Activated naive CD4-positive, alpha-beta T cell treated with anti-CD3 and anti-CD28 coated beads, Interleukin-2, amount 50 U/mL, for 24 hours (primary cell): Measurements from ENCODE around the gene ABCA3.
A peak's percentile ranks its signal among the peaks of the same experiment; 100 is the strongest.

Source experiments
- H3K27ac Mint-ChIP-seq: one replicate; pipeline ENCODE4 v1.8.0; 2021; ENCODE audit warnings: mild to moderate bottlenecking, mixed read lengths
- H3K27me3 Mint-ChIP-seq: one replicate; pipeline ENCODE4 v1.8.0; 2021; ENCODE audit warnings: mixed read lengths
- H3K36me3 Mint-ChIP-seq: one replicate; pipeline ENCODE4 v1.8.0; 2021; ENCODE audit warnings: mixed read lengths
- H3K4me1 Mint-ChIP-seq: one replicate; pipeline ENCODE4 v1.8.0; 2021; ENCODE audit warnings: mixed read lengths
- H3K4me3 Mint-ChIP-seq: one replicate; pipeline ENCODE4 v1.8.0; 2021; ENCODE audit warnings: mild to moderate bottlenecking, mixed read lengths
- H3K9me3 Mint-ChIP-seq: one replicate; pipeline ENCODE4 v1.8.0; 2021; ENCODE audit warnings: mixed read lengths

The ABCA3 gene

GRCh38 chr16:2365397-2366294 lies 25.1 kb upstream of the ABCA3 start:
- no peaks in the 10 kb centered on the region for H3K4me1 Mint-ChIP-seq
- H3K9me3 Mint-ChIP-seq = no peaks in the 10 kb centered on the region
- H3K4me3 Mint-ChIP-seq = no peak overlapping the region
- H3K27me3 Mint-ChIP-seq = peaks cover 21% of the 10 kb centered on the region
- no peaks in the 10 kb centered on the region for H3K36me3 Mint-ChIP-seq
- H3K27ac Mint-ChIP-seq = no peak overlapping the region

DNA sequence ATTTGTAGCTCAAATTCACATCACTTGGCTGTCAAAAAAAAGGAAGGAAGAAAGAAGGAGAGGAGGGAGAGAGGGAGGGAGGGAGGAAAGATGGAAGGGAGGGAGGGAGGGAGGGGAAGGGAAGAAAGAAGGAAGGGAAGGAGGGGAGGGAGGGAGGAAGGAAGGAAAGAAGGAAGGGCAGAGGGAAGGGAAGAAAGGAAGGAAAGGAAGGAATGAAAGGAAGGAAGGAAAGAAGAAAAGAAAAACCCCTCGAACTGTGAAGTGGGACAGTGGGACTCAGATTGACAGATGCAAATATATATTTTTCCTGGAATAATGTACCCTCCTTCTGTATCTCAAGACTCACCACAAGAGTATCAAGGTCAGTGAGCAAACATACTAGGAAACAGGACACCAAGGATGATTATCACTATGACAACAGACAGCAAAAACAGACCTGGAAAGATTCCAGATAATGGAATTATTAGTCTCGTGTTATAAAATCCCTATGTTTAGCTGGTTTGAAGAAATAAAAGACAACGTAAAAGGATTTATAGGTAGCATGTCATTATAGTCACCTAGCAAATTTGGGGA lies 24.2 kb upstream of the ABCA3 start:
- Mint-ChIP-seq H3K36me3 (no peaks in the 10 kb centered on the region), H3K27ac (no peak overlapping the region), H3K4me1 (no peaks in the 10 kb centered on the region), H3K9me3 (no peaks in the 10 kb centered on the region), H3K4me3 (no peak overlapping the region), H3K27me3 (peaks cover 23% of the 10 kb centered on the region)

DNA sequence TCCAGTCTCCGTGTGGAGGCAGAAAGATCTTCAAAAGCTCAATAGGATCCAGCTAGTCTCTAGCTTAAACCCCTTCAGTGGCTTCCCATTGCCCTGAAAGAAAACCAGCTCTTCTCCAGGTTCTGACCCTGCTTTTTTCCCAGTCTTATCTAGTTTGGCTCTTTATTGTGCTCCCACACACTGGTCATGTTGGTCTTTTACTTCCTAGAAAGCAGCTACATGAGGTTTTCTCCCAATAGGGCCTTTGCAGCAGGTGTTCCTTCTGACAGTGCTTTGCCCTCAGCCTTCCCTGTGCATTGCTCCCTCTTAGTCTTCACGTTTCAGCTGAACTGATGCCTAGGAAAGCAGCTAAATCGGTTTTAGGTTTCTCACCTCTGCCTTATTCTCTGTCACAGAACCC lies 21.7 kb upstream of the ABCA3 start:
- no peak overlapping the region for H3K27ac Mint-ChIP-seq
- H3K4me1 Mint-ChIP-seq = no peaks in the 10 kb centered on the region
- no peaks in the 10 kb centered on the region for H3K9me3 Mint-ChIP-seq
- H3K36me3 Mint-ChIP-seq = peaks cover 2% of the 10 kb centered on the region
- peaks cover 29% of the 10 kb centered on the region for H3K27me3 Mint-ChIP-seq
- H3K4me3 Mint-ChIP-seq = no peak overlapping the region

DNA sequence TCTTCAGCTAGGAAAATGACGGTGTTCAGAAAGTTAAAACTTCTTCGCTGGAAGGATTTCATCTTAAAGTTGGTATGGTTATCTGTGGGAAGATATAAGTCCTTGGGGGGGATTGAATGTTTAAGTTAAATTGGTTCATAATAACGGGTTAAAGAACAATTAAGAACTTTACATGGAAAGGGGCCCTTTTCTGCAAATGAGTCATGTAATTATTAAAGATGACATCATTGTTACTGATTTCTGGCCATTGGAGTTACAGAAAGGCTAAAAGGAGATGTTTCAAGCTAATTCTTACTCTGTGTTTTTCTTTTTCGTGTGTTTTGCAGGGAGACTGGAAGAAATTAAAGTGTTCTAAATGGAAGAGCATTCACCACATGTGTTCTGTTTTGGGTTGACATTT lies 20.6 kb upstream of the ABCA3 start:
- no peak overlapping the region for H3K27ac Mint-ChIP-seq
- peaks cover 2% of the 10 kb centered on the region for H3K36me3 Mint-ChIP-seq
- peaks cover 27% of the 10 kb centered on the region for H3K27me3 Mint-ChIP-seq
- H3K9me3 Mint-ChIP-seq = no peaks in the 10 kb centered on the region
- H3K4me1 Mint-ChIP-seq = no peaks in the 10 kb centered on the region
- H3K4me3 Mint-ChIP-seq = no peak overlapping the region

GRCh38 chr16:2359919-2360318 lies 19.4 kb upstream of the ABCA3 start:
- Mint-ChIP-seq H3K27ac (no peak overlapping the region), H3K4me1 (no peaks in the 10 kb centered on the region), H3K36me3 (peaks cover 2% of the 10 kb centered on the region), H3K4me3 (no peak overlapping the region), H3K27me3 (peaks cover 28% of the 10 kb centered on the region), H3K9me3 (no peaks in the 10 kb centered on the region)

GRCh38 chr16:2358811-2359210 lies 18.3 kb upstream of the ABCA3 start:
- Mint-ChIP-seq H3K36me3 (peaks cover 2% of the 10 kb centered on the region), H3K4me3 (no peak overlapping the region), H3K27me3 (peaks cover 28% of the 10 kb centered on the region), H3K9me3 (no peaks in the 10 kb centered on the region), H3K27ac (no peak overlapping the region), H3K4me1 (no peaks in the 10 kb centered on the region)

DNA sequence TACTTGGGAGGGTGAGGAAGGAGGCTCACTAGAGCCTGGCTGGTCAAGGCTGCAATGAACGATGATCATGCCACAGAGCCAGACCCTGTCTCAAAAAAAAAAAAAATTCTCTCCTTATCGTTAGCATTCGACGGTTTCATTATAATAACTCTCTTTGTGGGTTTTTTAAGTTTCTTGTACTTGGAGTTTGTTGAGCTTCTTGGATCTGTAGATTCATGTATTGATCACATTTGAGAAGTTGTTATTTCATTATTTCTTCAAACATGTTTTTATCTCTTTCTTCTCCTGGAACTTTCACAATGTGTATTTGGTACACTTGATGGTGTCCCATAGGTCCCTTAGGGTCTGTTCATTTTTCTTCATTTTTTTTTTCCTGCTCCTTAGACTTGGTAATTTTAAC lies 16.8 kb upstream of the ABCA3 start:
- H3K27ac Mint-ChIP-seq = no peak overlapping the region
- peaks cover 30% of the 10 kb centered on the region for H3K27me3 Mint-ChIP-seq
- H3K9me3 Mint-ChIP-seq = no peaks in the 10 kb centered on the region
- H3K36me3 Mint-ChIP-seq = peaks cover 2% of the 10 kb centered on the region
- H3K4me3 Mint-ChIP-seq = no peak overlapping the region
- H3K4me1 Mint-ChIP-seq = no peaks in the 10 kb centered on the region

GRCh38 chr16:2350500-2350899 lies 10.0 kb upstream of the ABCA3 start:
- no peaks in the 10 kb centered on the region for H3K9me3 Mint-ChIP-seq
- no peaks in the 10 kb centered on the region for H3K4me1 Mint-ChIP-seq
- H3K36me3 Mint-ChIP-seq = no peaks in the 10 kb centered on the region
- H3K27me3 Mint-ChIP-seq = peaks cover 19% of the 10 kb centered on the region
- H3K4me3 Mint-ChIP-seq = no peak overlapping the region
- H3K27ac Mint-ChIP-seq = no peak overlapping the region

DNA sequence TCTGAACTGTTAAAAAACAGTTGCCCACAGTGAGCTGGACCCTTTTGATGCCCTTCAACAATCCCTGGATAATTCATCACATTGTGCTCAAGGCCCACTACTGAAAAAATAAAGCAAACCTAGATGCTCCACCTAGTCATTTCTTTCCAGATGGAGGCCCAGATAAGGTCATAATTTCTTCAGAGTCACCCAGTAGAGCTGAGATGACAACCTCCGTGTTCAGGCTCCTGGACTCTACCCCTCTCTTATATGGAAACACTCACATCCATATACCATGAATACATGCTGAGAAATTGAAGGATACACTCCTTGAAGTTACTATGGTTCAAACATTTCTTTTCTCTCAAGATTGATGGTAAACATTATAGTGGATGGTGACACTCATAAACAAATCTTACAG lies 2.7 kb upstream of the ABCA3 start:
- H3K4me3 Mint-ChIP-seq = no peak overlapping the region
- H3K9me3 Mint-ChIP-seq = no peaks in the 10 kb centered on the region
- peaks cover 2% of the 10 kb centered on the region for H3K27me3 Mint-ChIP-seq
- H3K36me3 Mint-ChIP-seq = no peaks in the 10 kb centered on the region
- peaks cover 9% of the 10 kb centered on the region for H3K4me1 Mint-ChIP-seq
- H3K27ac Mint-ChIP-seq = no peak overlapping the region

DNA sequence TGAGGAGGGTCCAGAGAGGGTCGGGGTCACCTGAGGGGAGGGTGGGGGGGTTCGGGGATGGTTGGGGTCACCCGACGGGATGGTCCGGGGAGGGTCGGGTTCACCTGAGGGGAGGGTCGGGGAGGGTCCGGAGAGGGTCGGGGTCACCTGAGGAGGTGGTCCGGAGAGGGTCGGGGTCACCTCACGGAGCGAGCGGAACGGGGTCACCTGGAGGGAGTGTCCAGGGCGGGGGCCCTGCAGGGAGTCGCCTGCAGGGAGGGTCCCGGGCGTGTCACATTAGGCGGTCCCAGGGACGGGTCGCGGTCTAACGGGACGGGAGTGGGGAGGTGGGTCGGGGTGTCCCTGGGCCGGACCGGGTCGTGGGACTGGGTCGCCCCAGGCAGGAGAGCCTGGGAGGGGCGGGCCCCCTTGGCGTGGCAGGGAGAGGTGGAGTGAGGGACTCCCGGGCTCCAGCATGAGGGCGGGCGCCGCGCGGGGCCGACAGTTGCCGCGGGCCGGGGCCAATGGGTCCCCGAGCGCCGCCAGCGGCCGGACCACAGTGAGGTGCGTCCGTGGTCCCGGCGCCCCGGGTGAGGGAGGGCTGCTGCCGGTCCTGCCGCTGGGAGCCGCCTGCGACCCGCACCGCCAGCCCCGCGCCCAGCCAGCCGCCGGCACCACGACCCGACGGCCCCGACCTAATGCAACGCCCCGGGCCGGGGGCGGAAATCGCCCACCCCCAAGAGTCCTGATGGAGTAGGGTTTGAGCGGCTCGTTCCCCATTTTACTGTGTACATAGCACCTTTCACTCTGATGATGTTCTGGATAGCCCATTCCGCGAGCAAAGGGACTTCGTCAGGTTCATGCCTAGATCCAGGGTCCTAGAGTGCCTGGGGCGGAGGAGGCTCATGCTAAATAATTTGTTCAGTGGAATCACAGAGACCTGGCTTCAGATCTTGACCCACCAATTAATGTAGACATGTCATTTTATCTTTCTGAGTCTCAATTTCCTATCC lies 1.2 kb upstream of the ABCA3 start:
- Mint-ChIP-seq H3K36me3 (no peaks in the 10 kb centered on the region), H3K4me3 (no peak overlapping the region), H3K9me3 (no peaks in the 10 kb centered on the region), H3K4me1 (peaks cover 9% of the 10 kb centered on the region), H3K27me3 (peaks cover 2% of the 10 kb centered on the region), H3K27ac (no peak overlapping the region)

GRCh38 chr16:2339521-2340484 lies 725 bp downstream of the ABCA3 start:
- H3K4me3 Mint-ChIP-seq = peak overlapping the region; percentile 88
- H3K36me3 Mint-ChIP-seq = no peaks in the 10 kb centered on the region
- peaks cover 2% of the 10 kb centered on the region for H3K27me3 Mint-ChIP-seq
- no peak overlapping the region for H3K27ac Mint-ChIP-seq
- no peaks in the 10 kb centered on the region for H3K9me3 Mint-ChIP-seq
- H3K4me1 Mint-ChIP-seq = peaks cover 9% of the 10 kb centered on the region

GRCh38 chr16:2337431-2338296 lies 2.9 kb downstream of the ABCA3 start:
- Mint-ChIP-seq H3K4me1 (peaks cover 9% of the 10 kb centered on the region), H3K4me3 (no peak overlapping the region), H3K36me3 (no peaks in the 10 kb centered on the region), H3K9me3 (no peaks in the 10 kb centered on the region), H3K27me3 (peaks cover 2% of the 10 kb centered on the region), H3K27ac (no peak overlapping the region)

- Mint-ChIP-seq H3K4me3 (no peak overlapping the region), H3K27ac (no peak overlapping the region), H3K36me3 (no peaks in the 10 kb centered on the region), H3K9me3 (no peaks in the 10 kb centered on the region), H3K4me1 (peaks cover 9% of the 10 kb centered on the region), H3K27me3 (peaks cover 2% of the 10 kb centered on the region)
These were observed 5.1 kb downstream of the ABCA3 start for GRCh38 chr16:2335286-2335895.
